ENCODE results near the gene THEM5.

The THEM5 gene

GRCh38 chr1:151847867-151848596 lies 5.5 kb downstream of the THEM5 start:
- in situ Hi-C loops (cut with MboI; ENCODE audit: low sequenced_read_pairs, unreplicated experiment): no loop called here
- DNase-seq (ENCODE audit: low spot score): no peak
- no peak for TF ChIP-seq CTCF (IDR thresholded peaks at IDR 0.05; ENCODE audit: borderline replicate concordance, control extremely low read depth, extremely low read depth, insufficient read depth, missing control alignments)

GRCh38 chr1:151846686-151847237 lies 6.8 kb downstream of the THEM5 start:
- DNase-seq (ENCODE audit: low spot score): no peak
- in situ Hi-C loops (cut with MboI; ENCODE audit: low sequenced_read_pairs, unreplicated experiment): no loop called here
- TF ChIP-seq CTCF (IDR thresholded peaks at IDR 0.05; ENCODE audit: borderline replicate concordance, control extremely low read depth, extremely low read depth, insufficient read depth, missing control alignments): no peak

GRCh38 chr1:151846062-151846568 lies 7.4 kb downstream of the THEM5 start:
- no peak for TF ChIP-seq CTCF (IDR thresholded peaks at IDR 0.05; ENCODE audit: borderline replicate concordance, control extremely low read depth, extremely low read depth, insufficient read depth, missing control alignments)
- DNase-seq (ENCODE audit: low spot score): no peak
- in situ Hi-C loops (cut with MboI; ENCODE audit: low sequenced_read_pairs, unreplicated experiment): no loop called here

- in situ Hi-C loops (cut with MboI; ENCODE audit: low sequenced_read_pairs, unreplicated experiment): no loop called here
- no peak for DNase-seq (ENCODE audit: low spot score)
- TF ChIP-seq CTCF (IDR thresholded peaks at IDR 0.05; ENCODE audit: borderline replicate concordance, control extremely low read depth, extremely low read depth, insufficient read depth, missing control alignments): no peak
These were observed 10.1 kb downstream of the THEM5 start for GRCh38 chr1:151843398-151843797.

- in situ Hi-C loops (cut with MboI; ENCODE audit: low sequenced_read_pairs, unreplicated experiment): no loop called here
- no peak for DNase-seq (ENCODE audit: low spot score)
- TF ChIP-seq CTCF (IDR thresholded peaks at IDR 0.05; ENCODE audit: borderline replicate concordance, control extremely low read depth, extremely low read depth, insufficient read depth, missing control alignments): no peak
These were observed 12.4 kb downstream of the THEM5 start for GRCh38 chr1:151841141-151841540.

GRCh38 chr1:151840421-151840820 lies 13.1 kb downstream of the THEM5 start:
- in situ Hi-C loops (cut with MboI; ENCODE audit: low sequenced_read_pairs, unreplicated experiment): no loop called here
- no peak for DNase-seq (ENCODE audit: low spot score)

More at GRCh38 chr1:151840421-151840820, 13.1 kb downstream of the THEM5 start:
- no peak for TF ChIP-seq CTCF (IDR thresholded peaks at IDR 0.05; ENCODE audit: borderline replicate concordance, control extremely low read depth, extremely low read depth, insufficient read depth, missing control alignments)

Data from GM13976 (cell line).